Neural progenitor cell (in vitro differentiated cells): Measurements from ENCODE around the gene FSTL5. TPM values are rescaled to one million over a fixed set of nuclear protein-coding genes. Genes with fewer than 3 reads are reported as not detected.

Experiments used
- DNase-seq: peaks from one replicate; pipeline ENCODE4 v3.0.0-alpha.2; 2016; ENCODE audit warnings: low spot score
- H2AFZ ChIP-seq: fragments of 200-600 bp; sonication (generic); replicated peaks from 2 replicates; pipeline ENCODE4 v1.6.1; 2016; ENCODE audit warnings: antibody characterized with exemption
- H3F3A ChIP-seq: fragments of 200-600 bp; sonication (generic); 2 replicates; pipeline ENCODE4 v1.6.1; 2016; ENCODE audit warnings: antibody characterized with exemption, low read depth
- H3K27ac ChIP-seq: fragments of 200-600 bp; sonication (generic); 2 replicates; pipeline ENCODE4 v1.5.1; 2016; ENCODE audit warnings: mild to moderate bottlenecking
- H3K27me3 ChIP-seq: fragments of 200-600 bp; sonication (generic); 2 replicates; pipeline ENCODE4 v1.6.1; 2016; ENCODE audit warnings: mild to moderate bottlenecking, moderate library complexity
- H3K36me3 ChIP-seq: fragments of 200-600 bp; sonication (generic); 2 replicates; pipeline ENCODE4 v1.5.1; 2016
- H3K4me1 ChIP-seq: fragments of 200-600 bp; sonication (generic); 2 replicates; pipeline ENCODE4 v1.6.1; 2016; ENCODE audit warnings: mixed run types
- H3K4me2 ChIP-seq: fragments of 200-600 bp; sonication (generic); 2 replicates; pipeline ENCODE4 v1.6.1; 2016
- H3K4me3 ChIP-seq: fragments of 200-600 bp; sonication (generic); 2 replicates; pipeline ENCODE4 v1.5.1; 2016
- H3K79me2 ChIP-seq: fragments of 200-600 bp; sonication (generic); 2 replicates; pipeline ENCODE4 v1.6.1; 2016; ENCODE audit warnings: low read depth
- H3K9ac ChIP-seq: fragments of 200-600 bp; sonication (generic); 2 replicates; pipeline ENCODE4 v1.6.1; 2016
- H3K9me3 ChIP-seq: fragments of 200-600 bp; sonication (generic); 2 replicates; pipeline ENCODE4 v1.5.1; 2016; ENCODE audit warnings: low read depth
- H4K20me1 ChIP-seq: fragments of 200-600 bp; sonication (generic); 2 replicates; pipeline ENCODE4 v1.6.1; 2016; ENCODE audit warnings: low read depth
- H3K27ac Mint-ChIP-seq: 3 replicates; pipeline ENCODE4 v1.8.0; 2021; ENCODE audit warnings: mixed read lengths
- H3K27me3 Mint-ChIP-seq: 2 replicates; pipeline ENCODE4 v1.8.0; 2022; ENCODE audit warnings: low read depth, mild to moderate bottlenecking, inconsistent platforms, moderate library complexity, mixed read lengths; ENCODE audit not compliant: insufficient read depth
- H3K36me3 Mint-ChIP-seq: 3 replicates; pipeline ENCODE4 v1.8.0; 2021; ENCODE audit warnings: mixed read lengths
- H3K4me1 Mint-ChIP-seq: 3 replicates; pipeline ENCODE4 v1.8.0; 2021; ENCODE audit warnings: mixed read lengths
- H3K4me3 Mint-ChIP-seq: 3 replicates; pipeline ENCODE4 v1.8.0; 2021; ENCODE audit warnings: mild to moderate bottlenecking, moderate library complexity, mixed read lengths
- H3K9me3 Mint-ChIP-seq: 3 replicates; pipeline ENCODE4 v1.8.0; 2020; ENCODE audit warnings: mixed read lengths
- CTCF ChIP-seq: fragments of 200-600 bp; sonication (generic); IDR thresholded peaks from 2 replicates; pipeline ENCODE4 v1.5.1; 2017; ENCODE audit warnings: antibody characterized with exemption, mild to moderate bottlenecking
- EZH2 ChIP-seq: fragments of 200-600 bp; sonication (generic); IDR thresholded peaks from 2 replicates; pipeline ENCODE4 v1.6.1; 2017; ENCODE audit warnings: antibody characterized with exemption, mild to moderate bottlenecking, moderate library complexity
- EZH2phosphoT487 ChIP-seq: fragments of 200-600 bp; sonication (generic); IDR thresholded peaks from 2 replicates; pipeline ENCODE4 v1.6.1; 2017; ENCODE audit warnings: antibody characterized with exemption
- total RNA-seq: library from RNA; depleted of rRNA; stranded (reverse); fragments of >200 nt; gene quantifications from 2 replicates; pipeline ENCODE4 v1.2.3, GENCODE V29; 2015; ENCODE audit warnings: low replicate concordance

FSTL5 gene
- total RNA-seq, 1 donor from 2014 or later = not detected

- Histone ChIP-seq H3K4me3 (no peak overlapping the region), H3K27ac (no peak overlapping the region), H3K27me3 (no peaks in the 10 kb centered on the region), H3K9me3 (no peaks in the 10 kb centered on the region), H3K4me1 (no peaks in the 10 kb centered on the region), H3K36me3 (no peaks in the 10 kb centered on the region), H4K20me1 (no peaks in the 10 kb centered on the region), H3K9ac (no peak overlapping the region), H3K79me2 (no peaks in the 10 kb centered on the region), H3K4me2 (no peak overlapping the region), H3F3A (no peaks in the 10 kb centered on the region), H2AFZ (no peak overlapping the region)
- Mint-ChIP-seq H3K36me3 (no peaks in the 10 kb centered on the region), H3K4me1 (no peaks in the 10 kb centered on the region), H3K27me3 (no peaks in the 10 kb centered on the region), H3K27ac (no peak overlapping the region), H3K4me3 (no peak overlapping the region), H3K9me3 (no peaks in the 10 kb centered on the region)
- DNase-seq = no peak
- no peak for TF ChIP-seq EZH2
- no peak for TF ChIP-seq EZH2phosphoT487
- no peak for TF ChIP-seq CTCF
Measured at GRCh38 chr4:161894493-161895167, 269.2 kb downstream of the FSTL5 start.

GRCh38 chr4:161894014-161894413, 269.8 kb downstream of the FSTL5 start:
- no peak overlapping the region for H3K9ac ChIP-seq
- no peak overlapping the region for H3K27ac ChIP-seq
- no peak overlapping the region for H3K27ac Mint-ChIP-seq
- no peak for DNase-seq
- no peaks in the 10 kb centered on the region for H3F3A ChIP-seq
- no peaks in the 10 kb centered on the region for H3K4me1 ChIP-seq
- H3K4me3 ChIP-seq = no peak overlapping the region
- no peaks in the 10 kb centered on the region for H3K27me3 Mint-ChIP-seq
- no peaks in the 10 kb centered on the region for H3K4me1 Mint-ChIP-seq
- H3K9me3 ChIP-seq = no peaks in the 10 kb centered on the region
- TF ChIP-seq EZH2 = no peak
- no peak for TF ChIP-seq CTCF
- TF ChIP-seq EZH2phosphoT487 = no peak
- no peaks in the 10 kb centered on the region for H3K79me2 ChIP-seq
- no peak overlapping the region for H3K4me2 ChIP-seq
- no peak overlapping the region for H3K4me3 Mint-ChIP-seq
- no peak overlapping the region for H2AFZ ChIP-seq
- H3K36me3 Mint-ChIP-seq = no peaks in the 10 kb centered on the region
- no peaks in the 10 kb centered on the region for H4K20me1 ChIP-seq
- no peaks in the 10 kb centered on the region for H3K36me3 ChIP-seq
- H3K27me3 ChIP-seq = no peaks in the 10 kb centered on the region
- no peaks in the 10 kb centered on the region for H3K9me3 Mint-ChIP-seq

- no peaks in the 10 kb centered on the region for H3K4me1 ChIP-seq
- no peaks in the 10 kb centered on the region for H3F3A ChIP-seq
- no peak overlapping the region for H3K27ac ChIP-seq
- TF ChIP-seq CTCF (no peak), EZH2 (no peak), EZH2phosphoT487 (no peak)
- no peaks in the 10 kb centered on the region for H3K36me3 Mint-ChIP-seq
- no peaks in the 10 kb centered on the region for H3K79me2 ChIP-seq
- H3K9ac ChIP-seq = no peak overlapping the region
- H3K9me3 Mint-ChIP-seq = no peaks in the 10 kb centered on the region
- no peak overlapping the region for H2AFZ ChIP-seq
- no peak overlapping the region for H3K4me3 ChIP-seq
- no peak overlapping the region for H3K27ac Mint-ChIP-seq
- no peak overlapping the region for H3K4me3 Mint-ChIP-seq
- H4K20me1 ChIP-seq = no peaks in the 10 kb centered on the region
- no peaks in the 10 kb centered on the region for H3K9me3 ChIP-seq
- no peak for DNase-seq
- H3K4me1 Mint-ChIP-seq = no peaks in the 10 kb centered on the region
- H3K36me3 ChIP-seq = no peaks in the 10 kb centered on the region
- H3K27me3 ChIP-seq = no peaks in the 10 kb centered on the region
- H3K27me3 Mint-ChIP-seq = no peaks in the 10 kb centered on the region
- no peak overlapping the region for H3K4me2 ChIP-seq
Measured at GRCh38 chr4:161893566-161893965, 270.2 kb downstream of the FSTL5 start.
